ENCODE results near the gene TCF23.
A peak's percentile ranks its signal among the peaks of the same experiment; 100 is the strongest.
"Not testable (repeated sequence)": the region's sequence is repeated elsewhere in the genome, so short reads cannot be mapped to it uniquely, and the experiment has no call there.

Gene TCF23

DNA sequence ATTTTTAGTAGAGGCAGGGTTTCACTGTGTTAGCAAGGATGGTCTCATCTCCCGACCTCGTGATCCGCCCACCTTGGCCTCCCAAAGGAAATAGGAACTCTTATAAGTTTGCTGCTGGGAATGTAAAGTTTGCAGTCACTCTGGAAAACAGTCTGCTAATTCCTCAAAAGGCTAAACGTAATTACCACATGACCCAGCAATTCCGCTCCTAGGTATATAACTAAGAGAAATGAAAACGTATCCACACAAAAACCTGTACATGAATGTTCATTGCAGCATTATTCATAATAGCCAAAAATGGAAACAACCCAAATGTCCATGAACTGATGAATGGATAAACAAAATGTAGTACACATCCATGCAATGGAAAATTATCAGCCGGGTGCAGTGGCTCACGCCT lies 41.2 kb downstream of the TCF23 start:
- DNase-seq (ENCODE audit: low read depth in 2 of 2), result no peak

DNA sequence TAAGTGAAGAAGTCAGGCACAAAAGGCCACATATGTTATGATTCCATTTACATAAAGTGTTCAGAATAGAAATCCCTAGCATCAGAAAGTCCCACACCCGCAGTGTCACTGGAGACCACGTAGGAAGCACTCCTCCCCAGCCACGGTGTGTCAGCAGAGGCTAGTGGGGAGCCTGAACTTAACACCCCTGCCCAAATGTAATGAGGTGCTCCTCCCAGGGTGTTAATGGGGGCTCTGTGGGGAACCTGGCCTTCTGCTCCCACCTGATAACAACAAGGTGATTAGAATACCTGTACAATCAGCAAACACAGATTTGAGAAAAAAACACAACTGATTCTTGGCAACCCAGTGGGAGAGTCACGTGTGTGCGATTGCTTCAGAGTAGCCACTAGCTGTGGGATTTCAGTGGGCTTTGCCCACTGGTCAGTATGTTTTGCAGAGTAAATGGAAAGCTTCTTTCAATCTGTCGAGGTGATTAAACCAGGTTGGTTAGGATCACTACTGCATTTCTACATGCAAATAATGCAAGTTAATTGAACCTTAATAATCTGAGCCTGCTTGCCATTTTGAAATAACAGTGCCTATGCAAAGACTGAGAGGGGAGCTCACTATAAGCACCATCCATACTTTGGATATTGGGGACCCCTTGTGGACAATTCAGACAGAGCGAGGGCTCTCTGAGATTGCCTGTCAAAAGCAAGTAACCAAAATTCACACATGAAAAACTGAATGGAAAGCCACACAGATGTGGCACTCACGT lies 42.4 kb downstream of the TCF23 start:
- DNase-seq (ENCODE audit: low read depth in 2 of 2), result peak in 1 of 2 donors; percentile 7

DNA sequence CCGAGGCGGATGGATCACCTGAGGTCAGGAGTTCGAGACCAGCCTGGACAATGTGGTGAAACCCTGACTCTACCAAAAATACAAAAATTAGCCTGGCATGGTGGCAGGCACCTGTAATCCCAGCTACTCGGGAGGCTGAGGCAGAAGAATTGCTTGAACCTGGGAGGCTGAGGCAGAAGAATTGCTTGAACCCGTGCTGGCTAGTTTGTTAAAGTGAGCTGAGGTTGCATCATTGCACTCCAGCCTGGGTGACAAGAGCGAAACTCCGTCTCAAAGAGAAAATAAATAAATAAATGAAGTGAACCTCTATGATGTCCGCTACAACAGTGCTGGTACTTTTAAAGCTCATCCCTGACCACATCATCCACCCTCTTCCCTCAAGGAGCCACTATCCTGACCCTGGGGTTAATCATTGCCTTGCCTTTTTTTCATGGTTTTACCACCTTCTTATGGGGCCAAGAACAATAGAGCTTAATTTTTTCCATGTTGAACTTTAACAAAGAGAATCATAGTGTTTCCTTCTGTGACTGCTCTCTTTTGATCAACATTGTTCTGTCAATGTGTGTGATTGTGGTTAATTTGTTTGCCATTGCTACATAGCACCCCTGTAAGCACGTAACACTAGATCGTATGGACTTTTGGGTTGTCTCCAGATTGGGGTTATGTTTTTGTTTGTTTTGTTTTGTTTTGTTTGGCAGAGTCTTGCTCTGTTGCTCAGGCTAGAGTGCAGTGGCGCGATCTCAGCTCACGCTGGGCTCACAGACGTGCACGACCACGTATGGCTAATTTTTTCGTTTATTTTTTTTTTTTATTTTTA lies 45.9 kb downstream of the TCF23 start:
- DNase-seq (ENCODE audit: low read depth in 2 of 2), result no peak

DNA sequence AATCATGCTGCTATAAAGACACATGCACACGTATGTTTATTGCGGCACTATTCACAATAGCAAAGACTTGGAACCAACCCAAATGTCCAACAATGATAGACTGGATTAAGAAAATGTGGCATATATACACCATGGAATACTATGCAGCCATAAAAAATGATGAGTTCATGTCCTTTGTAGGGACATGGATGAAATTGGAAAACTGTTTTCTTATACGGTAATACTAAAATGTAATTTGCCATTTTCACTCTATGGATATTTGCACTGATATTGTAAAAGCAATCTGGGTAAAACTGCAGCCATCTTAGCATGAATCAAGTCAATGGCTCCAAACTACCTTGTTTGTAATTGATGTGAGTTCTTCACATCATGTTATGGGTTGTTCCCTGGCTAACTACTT lies 47.0 kb downstream of the TCF23 start:
- not testable (repeated sequence) for DNase-seq (ENCODE audit: low read depth in 2 of 2)

DNA sequence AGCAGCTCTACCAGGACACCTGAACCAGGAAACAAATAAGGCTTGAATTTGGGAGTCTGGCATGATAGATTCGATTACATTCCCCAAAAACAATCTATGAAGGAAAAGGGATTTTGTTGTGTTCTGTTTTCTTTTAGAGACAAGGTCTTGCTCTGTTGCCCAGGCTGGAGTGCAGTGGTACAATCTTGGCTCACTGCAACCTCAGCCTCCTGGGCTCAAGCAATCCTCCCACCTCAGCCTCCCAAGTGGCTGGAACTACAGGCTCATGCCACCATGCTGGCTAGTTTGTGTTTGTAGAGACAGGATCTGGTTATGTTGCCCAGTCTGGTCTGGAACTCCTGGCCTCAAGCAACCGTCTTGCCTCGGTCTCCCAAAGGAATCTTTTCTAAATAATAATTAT lies 49.3 kb downstream of the TCF23 start:
- DNase-seq (ENCODE audit: low read depth in 2 of 2), result not testable (repeated sequence)

DNA sequence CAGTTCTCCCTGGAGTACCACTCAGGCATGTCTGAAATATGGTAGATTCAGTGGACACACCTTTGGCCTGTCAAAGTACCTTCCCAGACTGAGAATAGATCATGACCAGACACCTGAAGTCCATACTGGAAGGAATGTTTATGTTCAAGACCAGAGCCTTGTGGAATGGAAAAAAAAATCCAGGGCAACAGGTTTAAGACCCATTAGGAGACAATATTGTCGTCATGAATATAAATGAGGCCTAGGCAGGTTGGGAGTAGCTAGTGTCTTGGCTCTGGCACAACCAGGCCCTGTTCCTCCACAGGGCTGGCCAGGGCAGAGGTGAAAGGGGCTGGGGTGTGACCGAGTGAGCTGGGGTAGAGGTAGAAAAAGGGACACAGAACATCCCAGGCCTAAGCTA lies 49.8 kb downstream of the TCF23 start:
- no peak for DNase-seq (ENCODE audit: low read depth in 2 of 2)

DNA sequence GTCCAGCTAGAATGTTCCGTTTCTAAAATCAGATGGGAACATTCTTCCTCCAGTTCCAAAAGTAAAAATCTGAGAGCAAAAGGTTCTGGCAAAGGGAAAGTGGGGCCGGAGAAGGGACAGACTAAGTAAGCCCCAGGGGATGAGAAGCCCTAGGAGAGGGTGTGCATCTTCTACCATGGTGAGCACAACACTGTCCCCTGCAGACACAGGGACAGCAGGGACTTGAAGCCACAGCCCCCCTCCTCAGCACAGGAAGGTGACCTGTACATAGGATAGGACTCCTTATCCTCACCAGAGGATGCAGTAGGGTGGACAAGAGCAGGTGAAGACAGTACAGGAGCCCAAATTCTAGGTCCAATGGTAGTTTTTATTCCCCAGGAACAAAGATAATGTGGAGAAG lies 50.4 kb downstream of the TCF23 start:
- no peak for DNase-seq (ENCODE audit: low read depth in 2 of 2)

DNA sequence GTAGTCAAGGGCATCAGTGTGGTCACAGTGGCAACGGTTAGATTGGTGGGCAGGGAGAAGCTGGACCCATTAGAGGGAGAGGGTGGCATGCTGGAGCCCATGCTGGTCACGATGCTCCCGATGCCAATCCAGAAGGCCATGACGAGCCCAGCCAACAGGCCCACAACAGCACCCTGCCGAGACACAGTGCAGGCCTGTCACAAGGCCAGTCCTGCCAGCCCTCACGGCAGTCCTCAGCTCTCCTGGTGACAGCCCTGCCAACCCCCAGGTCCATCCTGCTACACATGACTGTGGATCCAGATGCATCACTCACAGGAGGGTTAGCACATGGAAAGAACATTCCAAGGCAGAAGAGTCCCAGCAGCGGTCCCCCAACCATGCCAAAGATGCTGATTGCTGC lies 52.9 kb downstream of the TCF23 start:
- DNase-seq (ENCODE audit: low read depth in 2 of 2), result no peak

DNA sequence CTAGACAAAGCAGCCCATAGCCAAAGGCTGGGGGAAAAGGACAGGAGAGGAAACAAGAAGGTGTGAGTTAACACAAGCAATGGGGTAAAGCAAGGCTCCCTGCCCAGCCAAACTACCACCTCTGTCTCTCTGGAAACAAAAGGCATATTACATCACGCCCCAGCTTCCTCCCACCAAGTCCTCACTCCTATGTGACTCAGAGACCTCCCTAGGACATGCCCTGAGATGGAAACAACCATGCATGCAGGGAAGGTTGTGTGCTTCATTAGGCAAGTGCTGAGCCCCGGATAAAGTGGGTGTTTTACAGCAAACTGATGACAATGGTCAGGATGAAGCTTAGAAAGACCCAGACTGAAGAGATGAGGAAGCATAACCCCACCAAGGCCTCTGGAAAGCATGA lies 54.0 kb downstream of the TCF23 start:
- no peak for DNase-seq (ENCODE audit: low read depth in 2 of 2)

DNA sequence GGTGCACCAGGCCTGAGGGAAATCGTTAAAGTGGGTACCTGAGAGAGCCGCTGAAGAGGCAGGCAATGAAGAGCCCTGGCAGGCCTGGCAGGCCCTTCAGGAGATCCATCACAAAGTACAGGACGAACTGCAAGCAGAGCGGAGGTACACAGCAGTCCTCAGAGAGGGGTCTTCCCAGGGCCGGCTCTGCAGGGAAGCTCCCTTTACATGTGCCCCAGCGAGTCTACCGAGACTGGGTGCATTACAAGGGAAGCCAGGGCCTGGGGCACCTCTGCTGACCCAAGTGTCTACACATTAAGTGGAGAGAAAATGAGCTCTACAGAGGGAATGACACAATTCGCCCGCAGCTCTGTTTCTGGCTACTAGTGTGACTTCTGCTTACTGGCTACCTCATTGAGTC lies 54.9 kb downstream of the TCF23 start:
- DNase-seq (ENCODE audit: low read depth in 2 of 2), result no peak

DNA sequence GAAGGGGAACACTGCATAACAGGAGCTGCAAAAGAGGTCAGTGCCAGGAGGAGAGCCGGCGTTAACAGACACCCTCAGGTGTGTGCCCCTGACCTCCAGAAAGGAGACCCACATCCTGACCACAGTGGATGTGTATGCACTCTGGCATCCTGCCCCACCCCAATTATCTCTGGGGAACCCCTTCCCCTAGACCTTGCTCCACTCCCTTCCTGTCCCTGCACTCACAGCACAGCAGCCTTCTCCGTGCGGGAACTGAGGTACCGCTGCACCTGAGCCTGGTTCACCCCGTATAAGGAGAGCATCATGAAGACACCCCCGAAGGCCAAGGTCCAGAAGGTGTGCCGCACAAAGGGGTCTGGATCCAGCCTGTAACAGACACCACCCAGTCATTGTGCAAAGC lies 55.8 kb downstream of the TCF23 start:
- no peak for DNase-seq (ENCODE audit: low read depth in 2 of 2)

DNA sequence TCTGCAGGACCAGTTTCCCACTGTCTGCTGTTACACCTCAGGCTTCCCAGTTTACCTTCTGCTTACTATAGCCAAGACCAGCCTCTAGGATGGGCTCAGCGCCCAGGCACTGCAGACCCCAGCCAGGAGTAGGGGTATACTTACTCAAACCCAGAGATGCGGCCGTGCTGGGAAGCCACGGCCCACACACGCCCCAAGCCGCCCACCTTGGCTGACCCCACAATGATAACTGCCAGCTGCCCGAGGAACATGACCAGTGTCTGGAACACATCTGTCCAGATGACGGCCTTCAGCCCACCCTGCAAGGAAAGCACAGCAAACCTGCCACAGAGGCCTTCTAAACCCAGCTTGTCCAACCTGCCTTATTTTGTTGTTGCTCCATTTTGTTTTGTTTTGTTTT lies 56.4 kb downstream of the TCF23 start:
- DNase-seq (ENCODE audit: low read depth in 2 of 2), result no peak

DNA sequence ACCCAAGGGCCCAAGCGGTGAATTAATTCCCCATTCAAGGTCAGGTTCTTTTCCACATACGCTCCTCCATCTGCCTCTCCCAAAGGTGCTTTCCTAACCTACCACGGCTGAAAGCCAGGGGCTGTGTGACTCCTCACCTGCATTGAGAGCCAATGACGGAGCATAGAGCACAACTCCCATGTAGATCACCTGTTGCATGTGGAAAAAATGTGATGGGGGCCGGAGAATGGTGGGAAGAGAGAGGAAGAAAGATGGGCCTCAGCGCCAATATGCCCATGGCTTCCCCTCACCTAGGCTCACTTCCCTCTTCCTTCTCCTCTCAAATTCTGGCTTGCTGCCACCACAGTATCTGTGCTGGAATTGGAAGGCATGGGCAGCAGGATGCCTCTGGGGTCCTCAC lies 57.5 kb downstream of the TCF23 start:
- DNase-seq (ENCODE audit: low read depth in 2 of 2), result no peak
